HG03354 (cell line): ENCODE results near the gene USH1C.

Experiments
- ATAC-seq: cut with Tn5 transposase; IDR thresholded peaks from one replicate; pipeline ENCODE4 v1.9.1; 2021; ENCODE audit warnings: mild to moderate bottlenecking; ENCODE audit not compliant: unreplicated experiment, poor library complexity, severe bottlenecking

The USH1C gene

DNA sequence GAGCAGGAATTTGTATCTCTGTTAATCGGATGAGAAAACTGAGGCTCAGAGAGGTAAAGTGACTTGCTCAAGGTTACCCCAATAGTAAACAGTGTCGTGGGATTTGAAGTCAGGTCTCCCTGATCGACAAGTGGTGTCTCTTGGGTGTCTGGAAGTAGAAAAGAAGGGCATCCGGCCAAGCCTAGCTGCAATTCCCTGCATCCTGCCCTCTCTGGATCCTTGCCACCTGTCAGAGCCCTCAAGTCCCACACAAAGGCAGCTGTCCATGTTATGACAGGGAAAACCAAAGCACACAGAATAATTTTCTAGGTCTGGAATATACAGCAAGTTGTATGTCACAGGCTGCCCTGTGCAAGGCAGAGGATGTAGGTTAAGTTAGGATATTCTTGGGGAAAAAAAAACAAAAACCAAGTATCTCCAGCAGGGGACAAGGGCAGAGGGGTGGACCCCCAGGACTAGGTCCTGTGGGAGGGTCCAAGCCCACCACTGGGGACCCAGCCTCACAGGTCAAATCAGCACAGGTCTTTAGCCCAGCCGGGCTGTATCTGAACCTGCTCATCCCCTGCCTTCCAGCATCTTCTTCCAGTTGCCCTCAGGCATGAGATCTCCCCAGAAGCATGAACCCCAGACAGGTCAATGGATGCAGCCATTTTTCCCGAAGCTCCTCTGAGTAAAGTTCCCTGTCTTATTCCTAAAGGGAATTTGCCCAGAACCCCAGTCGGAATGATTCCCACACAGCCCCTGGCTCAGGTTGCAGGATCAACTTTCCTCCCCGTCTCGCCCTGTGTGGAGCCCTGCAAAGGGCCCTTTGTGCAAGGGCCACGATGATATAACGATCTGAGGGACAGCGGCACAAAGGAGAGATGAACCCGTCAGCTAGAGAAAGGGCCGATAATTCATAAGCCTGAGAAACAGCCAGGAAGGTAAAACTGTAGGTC lies 15.0 kb downstream of the USH1C start:
- ATAC-seq, result no peak

DNA sequence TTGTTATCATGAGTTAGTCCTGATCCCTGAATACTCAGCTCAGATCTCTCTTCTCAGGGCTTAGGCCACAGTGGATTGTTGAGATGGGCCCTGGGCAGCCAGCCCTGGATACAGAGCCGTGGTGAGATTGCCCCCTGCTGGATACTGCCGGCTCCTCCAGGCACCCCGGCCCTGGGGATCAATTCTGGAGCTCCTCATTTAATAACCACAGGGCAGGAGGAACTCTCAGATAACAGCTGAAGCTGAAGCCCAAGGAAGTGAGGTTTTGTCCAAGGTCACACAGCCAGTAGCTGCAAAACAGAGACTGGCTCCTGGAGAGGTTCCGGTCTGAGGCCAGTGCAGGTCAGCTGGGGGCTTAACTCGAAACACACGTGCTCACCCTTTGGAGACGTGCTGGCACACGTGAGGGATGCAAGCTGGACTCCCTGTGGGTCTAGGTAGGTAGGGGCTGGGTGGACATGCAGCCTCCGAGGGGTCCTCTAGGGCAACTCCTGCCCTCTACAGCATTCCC lies 16.0 kb downstream of the USH1C start:
- peak; percentile 78 for ATAC-seq

DNA sequence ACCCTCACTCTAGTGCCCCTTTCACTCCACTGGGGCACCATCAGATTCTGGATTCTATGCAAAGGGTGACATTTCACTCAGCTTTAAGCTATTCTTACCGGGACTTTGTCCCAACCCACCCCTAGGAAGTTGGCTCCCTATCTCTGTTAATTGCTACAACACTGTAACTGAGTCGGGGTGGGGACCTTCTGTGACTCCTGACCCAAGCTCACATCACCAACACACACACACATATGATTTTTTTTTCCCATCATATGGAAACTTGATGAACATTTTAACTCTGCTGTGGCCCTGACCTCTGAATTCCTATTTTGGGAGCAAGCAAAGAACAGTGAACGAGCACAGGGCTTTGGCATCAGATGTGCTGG lies 16.6 kb downstream of the USH1C start:
- no peak for ATAC-seq

DNA sequence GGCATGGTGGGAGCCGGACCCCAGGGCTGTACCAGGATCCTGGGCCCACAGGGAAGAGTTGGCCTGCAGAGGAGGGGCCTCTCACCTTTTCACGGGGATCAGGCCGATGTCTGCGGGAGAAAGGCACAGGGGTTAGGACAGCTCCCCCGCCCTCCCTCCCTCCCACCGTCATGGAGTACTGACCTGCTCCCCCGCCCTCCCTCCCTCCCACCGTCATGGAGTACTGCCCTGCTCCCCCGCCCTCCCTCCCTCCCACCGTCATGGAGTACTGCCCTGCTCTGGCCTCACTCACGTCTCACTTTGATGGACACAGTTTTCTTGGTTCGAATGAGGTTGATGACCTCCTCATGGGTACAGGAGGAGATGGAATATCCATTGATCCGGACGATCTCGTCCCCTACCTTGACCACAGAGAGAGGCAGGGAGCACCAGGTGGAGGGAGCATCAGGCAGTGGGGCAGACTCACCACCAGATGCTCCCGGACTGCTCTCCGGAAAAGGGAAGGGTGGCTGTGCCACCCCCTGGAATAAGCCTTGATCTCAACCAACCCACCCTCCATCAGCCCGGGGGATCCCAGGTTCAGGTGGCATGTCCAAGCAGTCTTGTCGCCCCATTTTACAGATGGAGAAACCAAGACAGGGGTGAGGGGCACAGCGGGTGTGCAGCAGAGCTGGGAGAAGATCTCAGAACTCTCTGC lies 17.1 kb downstream of the USH1C start:
- ATAC-seq, result no peak

DNA sequence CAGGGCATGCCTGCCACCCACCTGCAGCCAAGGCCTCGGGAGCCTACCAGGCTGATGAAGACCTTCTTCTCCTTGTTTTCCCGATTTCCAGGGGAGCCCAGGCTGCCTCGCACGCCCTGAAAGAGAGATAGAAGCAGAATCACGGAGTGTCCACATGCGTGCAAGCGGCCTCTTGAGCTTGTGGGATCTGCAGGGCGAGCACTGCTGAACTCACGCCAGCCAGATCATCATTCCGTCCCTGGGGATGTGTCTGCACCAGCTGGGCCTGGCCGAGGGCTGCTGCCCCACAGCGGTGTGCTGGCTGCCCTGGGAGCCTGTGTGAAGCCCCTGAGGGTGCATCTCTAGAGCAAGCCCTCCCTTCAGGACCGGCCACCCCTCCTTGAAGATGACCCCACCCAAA lies 17.9 kb downstream of the USH1C start:
- no peak for ATAC-seq

DNA sequence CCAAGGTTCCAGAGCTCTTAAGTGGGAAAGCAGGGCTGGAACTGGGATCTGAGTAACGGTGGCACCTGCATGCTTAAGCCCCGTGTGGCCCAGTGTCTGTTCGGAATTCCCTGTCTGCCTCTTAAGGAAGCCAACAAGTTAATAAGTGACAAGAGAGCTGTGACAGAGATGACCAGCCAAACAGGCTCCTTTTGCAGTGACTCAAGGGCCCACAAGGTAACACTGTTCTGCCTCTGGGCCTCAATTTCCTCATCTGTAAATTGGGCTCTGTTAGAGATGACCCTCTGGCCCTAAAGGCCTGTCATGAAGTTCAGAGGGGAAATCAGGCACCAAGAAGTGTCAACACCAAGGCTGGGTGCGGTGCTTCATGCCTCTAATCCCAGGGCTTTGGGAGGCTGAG lies 18.6 kb downstream of the USH1C start:
- no peak for ATAC-seq

DNA sequence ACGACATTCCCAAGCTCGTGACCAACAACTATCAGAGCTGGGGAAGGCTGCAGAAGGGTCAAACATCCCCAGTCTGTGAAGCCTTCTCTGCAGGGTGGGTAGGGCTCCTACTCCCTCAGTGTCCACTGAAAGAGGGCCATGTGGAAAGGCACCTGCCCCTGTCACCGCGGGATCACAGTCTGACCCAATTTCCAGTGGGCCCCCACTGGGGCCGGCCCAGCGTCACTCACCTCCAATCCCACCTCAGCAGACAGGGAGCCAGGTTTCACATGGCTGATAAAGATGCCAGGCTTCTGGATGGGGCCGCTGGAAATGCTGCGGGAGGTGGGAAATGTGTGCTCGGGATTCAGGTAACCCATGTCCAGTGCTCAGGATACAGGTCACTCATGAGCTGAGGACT lies 20.0 kb downstream of the USH1C start:
- no peak for ATAC-seq

DNA sequence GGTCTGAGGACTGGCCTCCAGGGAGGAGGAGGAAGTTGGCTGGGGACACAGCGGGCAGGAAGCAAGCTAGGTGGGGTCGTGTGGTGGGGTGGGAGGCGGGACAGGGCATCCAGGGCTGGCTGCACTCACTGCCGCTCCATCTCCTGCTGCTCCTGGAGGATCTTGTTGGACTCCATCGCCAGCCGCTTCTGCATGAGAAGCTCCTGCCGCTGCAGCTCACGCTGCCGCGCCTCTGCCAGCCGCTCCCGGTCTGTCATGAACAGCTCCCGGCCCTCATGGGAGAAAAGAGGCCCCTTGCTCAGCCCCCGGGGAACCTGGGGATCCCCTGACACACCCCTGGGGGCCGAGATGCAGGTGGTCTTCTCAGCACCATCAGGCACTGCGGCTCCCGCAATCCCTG lies 21.6 kb downstream of the USH1C start:
- no peak for ATAC-seq

DNA sequence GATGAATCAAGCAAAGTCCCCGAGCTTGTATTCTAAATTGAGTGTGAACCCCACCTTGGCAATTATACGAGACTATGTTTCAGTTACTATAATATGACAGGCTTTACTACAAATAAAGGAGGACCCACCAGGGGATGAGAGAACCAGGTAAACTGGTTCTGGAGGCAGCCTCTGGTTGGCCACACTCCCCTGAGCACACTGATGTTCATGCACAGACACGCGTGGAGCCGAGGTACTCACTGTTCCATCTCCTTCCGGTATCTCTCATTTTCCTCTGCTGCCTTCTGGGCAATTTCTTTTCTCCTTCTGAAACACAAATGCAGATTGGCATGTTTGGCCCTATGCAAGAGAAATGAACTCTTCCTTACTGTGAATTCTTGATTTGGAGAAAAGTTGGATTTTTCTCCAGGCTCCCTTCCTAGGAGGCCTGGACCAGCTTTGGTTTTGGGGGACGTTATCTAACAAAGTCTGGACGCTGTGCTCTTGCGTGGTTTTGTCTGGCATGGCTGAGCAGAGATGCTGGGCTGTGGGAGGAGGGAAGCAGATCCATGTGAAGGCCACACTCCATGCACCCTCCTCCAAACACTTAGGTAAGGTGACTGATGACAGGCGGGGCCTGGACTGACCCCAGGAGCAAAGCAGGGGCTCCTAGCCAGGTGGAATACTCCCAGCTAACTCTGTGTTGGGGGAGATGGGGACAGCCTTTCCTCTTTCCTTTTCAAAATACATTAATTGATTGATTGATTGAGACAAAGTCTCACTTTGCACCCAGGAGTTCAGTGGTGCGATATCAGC lies 22.9 kb downstream of the USH1C start:
- no peak for ATAC-seq

DNA sequence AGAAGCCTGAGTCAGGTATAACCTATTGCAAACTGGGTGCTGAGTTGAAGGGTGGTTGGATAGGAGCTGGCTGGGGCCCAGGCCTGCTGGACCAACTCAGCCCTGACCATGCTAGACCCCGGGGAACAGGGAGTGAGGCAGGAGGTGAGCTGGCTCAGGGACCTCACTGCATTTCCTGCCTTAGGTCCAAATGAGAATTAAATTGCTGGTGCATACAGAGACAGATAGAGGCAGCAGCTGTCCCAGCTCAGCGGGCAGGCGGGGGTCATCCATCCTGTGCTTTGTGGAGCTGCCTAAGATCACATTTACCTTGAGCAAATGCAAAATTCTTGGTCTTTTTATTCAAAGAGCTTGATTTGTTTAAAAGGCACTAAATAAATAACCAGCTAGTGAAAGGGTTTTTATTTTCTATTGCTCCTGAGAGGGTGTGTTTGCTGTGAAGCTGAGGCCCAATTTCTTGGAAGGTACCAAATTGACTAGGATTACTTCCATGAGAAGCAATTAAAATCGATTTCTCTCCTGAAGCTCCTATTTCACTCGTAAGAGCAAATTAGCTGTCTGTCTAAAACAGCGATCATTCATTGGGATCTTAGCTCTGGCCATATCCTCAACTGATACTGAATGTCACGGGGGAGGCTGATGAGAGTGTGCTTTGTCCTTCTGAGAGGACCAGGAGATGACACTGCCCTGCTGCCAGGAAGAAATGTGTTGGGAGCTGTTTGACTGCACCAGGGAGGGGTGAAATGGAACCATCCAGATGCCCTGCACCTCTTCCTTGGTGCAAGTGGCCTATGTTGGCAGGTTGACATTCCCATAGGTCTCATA lies 24.9 kb downstream of the USH1C start:
- ATAC-seq, result no peak

DNA sequence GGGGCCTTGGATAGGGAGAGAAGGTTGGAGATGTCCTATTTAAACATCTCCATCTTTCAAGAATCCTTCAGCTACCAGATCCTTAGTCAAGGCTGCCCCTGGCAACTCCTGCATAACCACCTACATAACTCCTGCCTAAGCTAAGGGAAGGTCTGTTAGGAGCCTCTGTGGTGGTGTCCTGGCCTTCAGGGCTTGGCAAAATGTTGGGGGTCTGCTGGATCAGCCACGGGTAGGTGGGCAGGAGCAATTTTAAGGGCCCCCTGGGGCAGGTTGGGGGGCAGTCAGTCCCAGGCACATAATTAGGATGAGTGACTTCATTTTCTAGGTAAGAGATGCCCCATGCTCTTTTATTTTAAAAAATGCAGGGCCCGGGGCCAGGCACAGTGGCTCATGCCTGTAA lies 25.9 kb downstream of the USH1C start:
- no peak for ATAC-seq

DNA sequence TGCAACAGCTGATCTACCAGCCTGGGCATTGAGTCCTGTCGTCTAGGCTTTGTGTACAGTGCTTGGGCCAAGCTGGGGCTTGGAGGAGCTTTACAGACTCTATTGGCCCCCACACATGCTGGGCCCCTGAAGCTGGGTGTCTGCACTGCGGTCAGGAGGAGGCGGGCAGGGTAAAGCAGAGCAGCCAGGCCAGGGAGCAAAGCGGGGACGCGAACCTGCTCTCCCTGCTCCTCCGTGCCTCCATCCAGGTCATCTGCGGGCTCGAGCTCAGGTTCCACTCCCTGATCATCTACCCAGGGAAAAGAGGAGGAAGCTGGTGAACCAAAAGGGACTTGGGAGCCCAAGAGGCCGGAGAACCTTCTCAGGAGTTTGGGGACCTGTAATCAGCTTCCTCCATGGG lies 27.0 kb downstream of the USH1C start:
- no peak for ATAC-seq

DNA sequence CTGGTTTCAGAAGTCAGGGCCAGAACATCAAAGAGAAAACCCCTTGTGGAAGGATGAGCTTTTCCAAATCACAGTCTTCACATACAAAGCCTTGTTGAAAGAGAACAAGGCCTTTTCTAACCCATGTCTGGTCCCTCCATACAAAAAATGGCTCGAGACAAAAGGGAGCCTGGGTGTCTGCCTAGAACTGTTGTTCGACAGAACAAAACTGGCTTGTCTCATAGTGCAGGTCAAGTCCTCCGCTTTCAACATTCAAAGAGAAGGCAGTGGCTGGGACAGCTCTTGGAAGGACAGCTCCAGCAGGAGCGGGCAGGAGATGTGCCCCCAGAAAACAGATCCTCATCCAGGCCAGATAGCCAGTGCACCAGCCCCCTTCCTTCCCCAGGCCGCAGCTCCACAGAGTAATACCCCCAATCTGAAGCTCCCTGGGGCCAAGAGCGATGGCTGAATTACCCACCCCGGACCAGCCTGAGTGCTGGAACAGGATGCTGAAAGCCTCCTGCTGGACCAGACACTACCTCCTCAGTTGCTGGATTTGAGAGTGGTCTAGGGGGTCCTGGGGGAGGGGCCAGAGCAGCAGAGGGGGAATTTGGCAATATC lies 27.6 kb downstream of the USH1C start:
- ATAC-seq, result no peak

DNA sequence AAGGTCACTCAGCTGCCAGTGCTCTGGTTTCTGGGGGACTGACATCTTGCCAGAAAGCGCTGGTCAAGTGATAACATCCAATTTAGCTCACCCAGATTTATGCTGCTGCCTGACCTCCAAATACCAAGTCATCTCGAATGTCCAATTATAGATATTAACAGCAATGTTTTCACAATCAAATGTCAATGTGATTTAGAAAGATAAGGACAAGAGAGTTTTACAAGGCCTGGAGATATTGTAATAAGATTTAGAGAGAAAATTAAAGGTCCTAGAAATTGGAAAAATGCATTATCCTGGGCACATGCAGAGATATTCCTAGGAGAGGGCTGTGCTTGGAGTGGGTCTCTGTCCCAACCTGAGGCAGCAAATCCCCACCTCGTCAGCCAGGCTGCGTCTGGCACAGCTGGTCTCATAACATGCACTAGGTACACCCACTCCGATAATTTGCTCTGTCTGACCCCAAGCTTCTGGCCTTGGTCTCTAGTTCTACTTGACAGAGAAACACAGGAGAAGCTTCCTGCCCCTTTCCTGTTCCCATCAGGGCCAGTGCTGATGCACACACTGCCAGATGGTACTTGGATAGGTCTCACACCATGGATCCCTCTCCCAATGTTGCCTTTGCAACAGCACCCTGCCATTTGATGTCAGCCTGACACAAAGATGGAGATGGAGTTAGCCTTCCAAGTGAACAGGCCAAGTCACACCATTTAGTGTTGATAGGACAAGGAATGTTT lies 28.6 kb downstream of the USH1C start:
- no peak for ATAC-seq

DNA sequence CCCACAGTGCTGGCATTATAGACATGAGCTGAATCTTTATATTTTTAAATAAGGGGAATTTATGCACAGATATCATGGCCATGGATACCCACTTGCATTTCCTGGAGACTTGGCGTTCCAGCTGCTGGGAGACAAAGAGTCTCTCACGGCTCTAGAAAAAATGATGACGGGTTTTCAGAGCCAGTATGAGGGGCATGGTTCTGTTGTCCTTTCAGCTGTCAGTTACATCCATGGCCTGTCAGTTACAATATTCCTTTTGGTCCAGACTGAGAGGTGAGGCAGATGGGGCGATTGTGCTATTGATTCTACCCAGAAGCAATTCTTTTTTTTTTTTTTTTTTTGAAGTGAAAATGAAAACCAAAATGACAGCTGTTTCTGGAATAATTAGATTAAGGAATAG lies 29.7 kb downstream of the USH1C start:
- ATAC-seq, result no peak

DNA sequence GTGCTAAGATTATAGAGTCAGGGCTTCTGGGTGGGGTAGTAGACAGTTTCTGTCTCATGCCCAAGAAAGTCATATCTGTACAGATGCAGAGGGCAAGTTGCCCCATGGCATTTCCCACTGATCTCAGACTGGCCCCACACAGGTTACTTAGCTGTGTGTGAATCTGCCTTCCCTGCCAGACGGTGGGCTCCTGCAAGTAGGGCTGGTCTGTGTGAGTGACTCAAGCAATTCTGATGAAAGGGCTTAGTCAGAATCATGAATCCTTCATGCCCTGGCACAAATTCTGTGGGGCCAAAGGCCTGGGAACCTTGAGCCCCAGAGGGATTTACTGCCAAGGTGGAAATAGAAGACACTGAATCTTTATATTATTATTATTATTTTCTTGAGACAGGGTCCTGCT lies 30.4 kb downstream of the USH1C start:
- ATAC-seq, result no peak

DNA sequence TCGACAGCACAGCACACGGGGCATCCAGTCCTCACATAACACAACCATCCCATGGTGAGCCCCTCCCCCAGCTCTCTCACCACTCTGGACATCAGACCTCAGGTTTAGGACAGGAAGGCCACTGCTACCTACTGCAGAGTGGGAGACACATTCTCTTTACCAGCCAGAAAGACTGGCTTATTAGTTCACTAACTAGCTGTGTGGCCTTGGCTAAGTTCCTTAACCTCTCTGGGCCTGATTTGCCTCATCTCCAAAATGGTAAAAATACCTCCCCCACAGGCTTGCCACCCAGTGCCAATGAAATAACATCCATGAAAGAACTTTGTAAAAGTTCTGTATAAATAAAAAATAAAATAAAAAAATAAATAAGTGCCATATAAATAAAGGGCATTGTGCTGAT lies 32.1 kb downstream of the USH1C start:
- ATAC-seq, result no peak

DNA sequence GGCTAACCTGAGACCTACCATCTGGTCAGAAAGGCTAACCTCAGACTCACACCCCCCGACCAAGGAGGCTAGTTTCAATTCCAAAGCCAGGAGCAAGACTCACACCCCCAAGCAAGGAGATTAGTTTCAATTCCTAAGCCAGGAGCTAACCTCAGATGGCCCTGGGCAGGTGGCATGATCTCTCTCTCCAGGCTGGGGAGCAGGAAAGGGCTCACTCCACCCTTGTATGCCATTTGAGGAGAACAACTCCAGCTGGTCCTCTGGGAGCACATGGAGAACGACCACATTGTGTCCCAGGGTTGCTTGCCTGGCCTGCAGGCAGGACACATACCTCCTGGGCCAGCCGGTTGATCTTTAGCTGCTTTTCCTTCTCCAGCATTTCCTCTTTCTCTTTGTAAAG lies 32.6 kb downstream of the USH1C start:
- ATAC-seq, result no peak
